ENCODE data around the gene GDAP2.
A peak's percentile ranks its signal among the peaks of the same experiment; 100 is the strongest.
"Not testable (repeated sequence)": the region's sequence is repeated elsewhere in the genome, so short reads cannot be mapped to it uniquely, and the experiment has no call there.

GDAP2 gene

GRCh38 chr1:117929343-117930172 is at the start of gene GDAP2, which contains the start of gene WDR3:
GDAP2 (minus strand) TSS chr1:117929621; CDS start chr1:117920357, 9,264 bp downstream.
WDR3 (plus strand) TSS chr1:117929739; CDS start chr1:117933320, 3,581 bp downstream.
- peak; percentile 98 for DNase-seq (ENCODE audit: low spot score)

- no peak for DNase-seq (ENCODE audit: low spot score)
These were observed 47.0 kb upstream of the GDAP2 start for GRCh38 chr1:117976381-117976780.

- no peak for DNase-seq (ENCODE audit: low spot score)
These were observed 42.4 kb upstream of the GDAP2 start for GRCh38 chr1:117971777-117972176.

- no peak for DNase-seq (ENCODE audit: low spot score)
These were observed 40.8 kb upstream of the GDAP2 start for GRCh38 chr1:117970252-117970651.

- no peak for DNase-seq (ENCODE audit: low spot score)
These were observed 38.5 kb upstream of the GDAP2 start for GRCh38 chr1:117967881-117968280.

GRCh38 chr1:117967477-117967876 is 38.1 kb upstream of the GDAP2 start:
- peak; percentile 30 for DNase-seq (ENCODE audit: low spot score)

GRCh38 chr1:117964290-117965038 is 35.0 kb upstream of the GDAP2 start:
- DNase-seq (ENCODE audit: low spot score), result no peak

GRCh38 chr1:117959364-117959763 is 29.9 kb upstream of the GDAP2 start:
- no peak for DNase-seq (ENCODE audit: low spot score)

GRCh38 chr1:117952386-117952785 is 23.0 kb upstream of the GDAP2 start:
- no peak for DNase-seq (ENCODE audit: low spot score)

- DNase-seq (ENCODE audit: low spot score), result no peak
These were observed 12.9 kb upstream of the GDAP2 start for GRCh38 chr1:117942293-117942692.

GRCh38 chr1:117933769-117934168 is 4.3 kb upstream of the GDAP2 start:
- DNase-seq (ENCODE audit: low spot score), result no peak

GRCh38 chr1:117932576-117932975 is 3.2 kb upstream of the GDAP2 start:
- DNase-seq (ENCODE audit: low spot score), result no peak

- DNase-seq (ENCODE audit: low spot score), result peak; percentile 2
These were observed 1.1 kb upstream of the GDAP2 start for GRCh38 chr1:117930484-117930883.

GRCh38 chr1:117930173-117930447 is 689 bp upstream of the GDAP2 start:
- no peak for DNase-seq (ENCODE audit: low spot score)

- peak; percentile 69 for DNase-seq (ENCODE audit: low spot score)
These were observed 509 bp downstream of the GDAP2 start for GRCh38 chr1:117928881-117929342.

GRCh38 chr1:117925981-117926380 is 3.4 kb downstream of the GDAP2 start:
- DNase-seq (ENCODE audit: low spot score), result peak; percentile 12

GRCh38 chr1:117922717-117923116 is 6.7 kb downstream of the GDAP2 start:
- not testable (repeated sequence) for DNase-seq (ENCODE audit: low spot score)

- no peak for DNase-seq (ENCODE audit: low spot score)
These were observed 7.4 kb downstream of the GDAP2 start for GRCh38 chr1:117921991-117922390.

- DNase-seq (ENCODE audit: low spot score), result no peak
These were observed 10.0 kb downstream of the GDAP2 start for GRCh38 chr1:117919376-117919775.

GRCh38 chr1:117911051-117911450 is 18.4 kb downstream of the GDAP2 start:
- DNase-seq (ENCODE audit: low spot score), result no peak

- DNase-seq (ENCODE audit: low spot score), result peak; percentile 17
These were observed 24.4 kb downstream of the GDAP2 start for GRCh38 chr1:117905019-117905418.

GRCh38 chr1:117904485-117904884 is 24.9 kb downstream of the GDAP2 start:
- DNase-seq (ENCODE audit: low spot score), result no peak

GRCh38 chr1:117902944-117903343 is 26.5 kb downstream of the GDAP2 start:
- no peak for DNase-seq (ENCODE audit: low spot score)
